ENCODE results near the gene PFDN2.

DNA sequence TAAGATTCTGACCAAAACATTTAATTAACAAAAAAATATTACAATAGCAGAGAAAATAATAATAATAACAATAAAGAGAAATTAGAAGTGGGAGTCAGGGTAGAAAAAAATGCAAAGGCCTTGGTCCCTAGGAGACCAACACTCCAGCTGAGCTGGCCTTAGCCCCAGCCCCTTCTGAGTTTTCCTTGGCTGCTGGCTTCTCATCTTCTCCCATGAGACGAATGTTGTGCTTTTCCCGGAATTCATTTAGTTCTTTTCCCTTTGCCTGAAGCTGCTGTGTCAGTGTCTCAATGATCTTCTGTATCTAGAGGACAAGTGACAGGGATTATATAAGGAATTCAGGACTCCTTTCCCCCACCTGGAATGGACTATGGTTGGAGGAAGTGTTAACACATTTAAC lies 17.3 kb downstream of the PFDN2 start:
- TF ChIP-seq POLR2A (IDR thresholded peaks at IDR 0.05) (no peak), EP300 (IDR thresholded peaks at IDR 0.05) (no peak), POLR2AphosphoS5 (IDR thresholded peaks at IDR 0.05) (no peak)
- TF ChIP-seq, protein P1, sequence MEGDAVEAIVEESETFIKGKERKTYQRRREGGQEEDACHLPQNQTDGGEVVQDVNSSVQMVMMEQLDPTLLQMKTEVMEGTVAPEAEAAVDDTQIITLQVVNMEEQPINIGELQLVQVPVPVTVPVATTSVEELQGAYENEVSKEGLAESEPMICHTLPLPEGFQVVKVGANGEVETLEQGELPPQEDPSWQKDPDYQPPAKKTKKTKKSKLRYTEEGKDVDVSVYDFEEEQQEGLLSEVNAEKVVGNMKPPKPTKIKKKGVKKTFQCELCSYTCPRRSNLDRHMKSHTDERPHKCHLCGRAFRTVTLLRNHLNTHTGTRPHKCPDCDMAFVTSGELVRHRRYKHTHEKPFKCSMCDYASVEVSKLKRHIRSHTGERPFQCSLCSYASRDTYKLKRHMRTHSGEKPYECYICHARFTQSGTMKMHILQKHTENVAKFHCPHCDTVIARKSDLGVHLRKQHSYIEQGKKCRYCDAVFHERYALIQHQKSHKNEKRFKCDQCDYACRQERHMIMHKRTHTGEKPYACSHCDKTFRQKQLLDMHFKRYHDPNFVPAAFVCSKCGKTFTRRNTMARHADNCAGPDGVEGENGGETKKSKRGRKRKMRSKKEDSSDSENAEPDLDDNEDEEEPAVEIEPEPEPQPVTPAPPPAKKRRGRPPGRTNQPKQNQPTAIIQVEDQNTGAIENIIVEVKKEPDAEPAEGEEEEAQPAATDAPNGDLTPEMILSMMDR (IDR thresholded peaks at IDR 0.05) = no peak
